M059J (cell line): ENCODE data around the gene PHF8. TPM values are rescaled to one million over a fixed set of nuclear protein-coding genes. Genes with fewer than 3 reads are reported as not detected.

Experiments used
- DNase-seq: peaks from one replicate; pipeline ENCODE4 v3.0.0-alpha.2; 2012; ENCODE audit warnings: low read depth
- total RNA-seq: library from RNA; depleted of rRNA; stranded (reverse); fragments of >200 nt; shearing (Covaris generic); gene quantifications from 2 replicates; pipeline ENCODE4 v1.2.3, GENCODE V29; 2014; rRNA removed

PHF8 gene
- total RNA-seq, 1 experiment from 2014 or later: 17.4 TPM

GRCh38 chrX:54024350-54024749, 19.9 kb downstream of the PHF8 start:
- DNase-seq: no peak

DNA sequence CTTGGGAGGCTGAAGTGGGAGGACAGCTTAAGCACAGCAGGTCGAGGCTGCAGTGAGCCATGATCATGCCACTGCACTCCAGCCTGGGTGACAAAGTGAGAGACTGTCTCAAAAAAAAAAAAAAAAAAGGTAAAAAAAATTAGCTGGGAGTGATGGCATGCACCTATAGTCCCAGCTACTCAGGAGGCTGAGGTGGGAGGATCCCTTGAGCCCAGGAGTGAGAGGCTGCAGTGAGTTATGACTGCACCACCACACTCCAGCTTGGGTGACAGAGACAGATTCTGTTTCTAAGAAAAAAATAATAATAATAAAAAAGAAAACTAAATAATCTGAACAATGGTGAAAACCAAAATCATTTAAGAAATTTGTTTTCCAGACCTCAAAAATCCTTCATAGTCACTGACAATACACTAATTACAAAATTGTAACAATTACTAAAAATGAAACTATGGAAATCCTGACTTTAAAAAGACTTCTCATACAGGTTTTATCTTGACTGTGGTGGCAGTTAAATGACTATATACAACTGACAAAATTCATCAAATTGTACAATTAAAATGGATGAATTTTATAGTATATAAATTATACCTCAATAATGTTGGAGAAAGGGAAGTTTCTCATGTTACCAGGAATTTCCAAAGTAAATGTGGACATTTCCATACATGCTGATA, 31.3 kb downstream of the PHF8 start:
- DNase-seq: no peak

GRCh38 chrX:54007682-54008081, 36.6 kb downstream of the PHF8 start:
- DNase-seq: no peak

DNA sequence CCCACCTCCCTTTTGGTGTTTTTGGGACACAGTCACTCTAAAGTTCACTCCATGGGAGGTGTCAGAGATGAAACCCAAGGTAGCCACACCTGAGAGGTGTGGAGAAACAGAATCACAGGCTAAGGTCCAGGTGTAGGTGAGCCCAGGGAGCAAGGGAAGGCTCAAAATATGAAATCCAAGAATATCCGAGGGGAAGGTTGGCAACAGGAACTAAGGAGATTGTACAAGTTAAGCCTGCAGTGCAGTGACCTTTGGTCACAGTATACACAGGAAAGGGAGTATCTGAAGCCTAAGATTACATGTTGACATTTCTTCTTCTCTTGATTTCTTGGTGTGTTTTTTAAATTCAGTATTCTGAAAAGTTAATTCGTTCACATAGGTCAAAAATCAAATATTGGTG, 46.5 kb downstream of the PHF8 start:
- no peak for DNase-seq

GRCh38 chrX:53992589-53992988, 51.7 kb downstream of the PHF8 start:
- peak; percentile 19 for DNase-seq

- no peak for DNase-seq
Measured at GRCh38 chrX:53990171-53990570, 54.1 kb downstream of the PHF8 start.

DNA sequence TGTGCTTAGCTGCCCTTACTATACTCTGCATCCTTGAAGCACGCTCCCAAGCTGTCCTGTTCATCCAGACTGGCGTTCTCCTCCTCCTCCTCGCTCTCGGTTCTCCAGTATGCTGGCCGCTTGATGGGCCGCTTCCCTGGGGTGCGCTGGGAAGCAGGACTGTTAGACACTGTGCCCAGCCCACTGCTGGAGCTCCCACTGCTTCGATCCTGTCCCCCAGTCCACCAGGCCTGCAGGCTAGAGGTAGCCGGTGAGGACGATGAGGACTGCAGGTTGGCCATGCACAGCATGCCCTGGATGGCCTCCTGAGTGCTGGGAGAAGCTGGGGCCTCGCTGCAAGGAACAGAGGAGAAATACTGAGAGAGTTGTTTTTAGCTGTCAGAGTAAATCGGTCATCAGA, 59.4 kb downstream of the PHF8 start:
- no peak for DNase-seq

GRCh38 chrX:53974529-53974928, 69.7 kb downstream of the PHF8 start:
- DNase-seq: no peak

DNA sequence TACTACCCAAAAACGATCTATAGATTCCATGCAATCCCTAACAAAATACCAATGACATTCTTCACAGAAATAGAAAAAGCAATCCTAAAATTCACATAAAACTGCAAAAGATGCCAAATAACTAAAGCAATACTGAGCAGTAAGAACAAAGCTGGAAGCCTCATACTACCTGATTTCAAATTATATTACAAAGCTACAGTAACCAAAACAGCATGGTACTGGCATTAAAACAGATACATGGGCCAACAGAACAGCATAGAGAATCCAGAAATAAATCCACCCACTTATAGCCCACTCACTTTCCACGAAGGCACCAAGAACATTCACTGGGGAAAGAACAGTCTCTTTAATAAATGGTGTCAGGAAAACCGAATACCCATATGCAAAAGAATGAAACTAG, 74.7 kb downstream of the PHF8 start:
- DNase-seq: no peak

DNA sequence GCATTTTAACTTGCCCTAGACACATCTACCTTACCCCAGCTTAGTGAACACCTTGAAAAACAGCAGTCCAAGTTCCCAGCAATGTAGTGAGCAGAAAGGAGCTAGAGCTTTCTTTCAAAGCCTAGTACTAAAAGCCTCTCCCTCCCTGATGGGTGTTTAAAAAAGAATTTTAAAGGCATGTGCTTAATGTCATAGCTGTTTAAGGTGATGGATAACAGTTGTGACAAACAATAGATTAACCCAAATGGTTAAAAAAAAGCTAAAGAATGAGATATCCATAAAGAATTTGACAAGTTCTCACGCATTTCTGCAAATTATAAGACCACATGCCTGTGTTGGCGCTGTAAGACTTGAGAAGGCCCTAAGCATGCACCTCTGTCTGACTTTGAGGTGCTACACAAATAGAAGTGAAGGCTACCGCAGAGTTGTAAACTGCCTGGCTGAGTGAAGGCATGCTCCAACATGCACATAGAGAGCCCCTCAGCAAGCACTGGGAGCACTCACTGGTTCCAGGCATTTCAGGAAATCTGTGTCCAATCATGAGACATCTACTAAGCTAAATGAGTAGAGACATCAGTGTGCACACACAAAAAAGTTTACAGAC, 94.0 kb downstream of the PHF8 start:
- no peak for DNase-seq

- no peak for DNase-seq
Measured at GRCh38 chrX:53940180-53940579, 104.1 kb downstream of the PHF8 start.

- DNase-seq: no peak
Measured at GRCh38 chrX:53939127-53939526, 105.1 kb downstream of the PHF8 start.

DNA sequence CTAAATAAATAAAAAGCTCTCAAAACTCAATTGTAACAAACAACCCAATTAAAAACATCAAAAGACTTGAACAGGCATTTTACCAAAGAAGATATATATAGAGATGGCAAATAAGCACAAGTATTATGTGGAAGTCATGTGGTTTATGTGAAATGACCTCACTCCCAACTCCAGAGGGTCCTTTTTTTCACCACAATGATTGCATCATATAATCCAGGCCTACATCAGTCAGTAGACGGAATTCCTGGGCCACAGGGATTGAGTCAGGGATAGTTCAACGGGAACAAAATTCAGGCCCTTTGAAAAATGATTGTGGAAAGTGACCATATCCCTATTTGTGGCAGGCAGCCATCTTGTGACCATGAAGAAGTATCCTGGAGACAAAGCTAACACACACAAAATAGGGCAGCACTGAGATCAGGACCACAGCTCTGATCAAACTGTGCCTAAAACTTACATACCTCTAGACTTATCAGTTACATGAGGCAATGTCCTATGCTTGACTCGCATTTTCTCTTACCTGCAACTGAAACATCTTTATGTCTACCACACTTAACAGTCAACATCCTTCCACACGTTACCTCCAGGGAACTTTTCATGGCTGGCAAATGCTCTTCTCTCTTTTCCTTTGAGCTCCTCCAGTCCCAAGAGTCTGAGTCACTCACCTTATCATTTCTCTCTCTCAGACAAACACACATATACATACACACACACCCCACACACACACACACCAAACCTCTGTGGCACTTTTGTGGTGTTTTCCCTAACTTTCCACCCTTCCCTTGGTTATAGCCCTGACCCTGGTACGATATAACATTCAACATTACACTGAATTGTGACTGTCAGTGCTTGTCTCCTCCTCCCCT, 113.5 kb downstream of the PHF8 start:
- peak; percentile 47 for DNase-seq

GRCh38 chrX:53926030-53926429, 118.2 kb downstream of the PHF8 start:
- no peak for DNase-seq

DNA sequence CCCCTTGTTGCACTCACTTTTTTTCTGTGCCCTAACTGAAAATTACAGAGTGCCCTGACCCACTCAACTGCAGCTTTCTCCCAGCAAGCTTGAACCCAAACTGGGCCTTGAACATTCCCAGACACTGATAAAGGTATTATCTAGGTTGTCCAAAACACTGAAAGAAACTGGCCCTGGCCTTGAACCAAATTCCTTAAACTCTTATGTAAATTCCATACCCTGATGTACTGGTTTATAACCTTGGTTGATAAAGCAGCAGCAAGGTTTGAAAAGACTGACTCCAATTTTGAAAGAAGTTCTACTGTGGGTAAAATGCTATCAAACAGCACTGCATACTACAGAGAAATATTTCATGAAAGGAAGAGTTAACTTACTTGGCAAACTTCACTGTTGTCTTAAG, 125.6 kb downstream of the PHF8 start:
- DNase-seq: no peak

DNA sequence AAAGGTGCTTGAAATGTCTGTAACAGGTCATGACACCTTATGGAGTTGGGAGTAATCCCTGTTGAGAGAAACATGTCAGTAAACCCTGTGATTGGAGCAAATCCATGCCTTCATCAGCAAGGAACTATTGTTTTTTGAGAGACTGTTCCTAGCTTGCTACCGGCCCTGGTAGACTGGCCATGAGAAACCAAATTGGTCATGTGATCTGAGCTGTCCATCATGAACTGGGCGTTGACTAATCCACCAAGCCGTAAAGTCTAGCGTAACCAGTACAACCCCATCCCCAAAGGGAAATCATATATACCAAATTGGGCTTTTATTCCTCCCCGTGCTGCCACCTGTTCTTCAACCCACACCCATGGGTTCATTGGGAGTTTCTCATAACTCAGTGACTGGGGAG, 143.7 kb downstream of the PHF8 start:
- DNase-seq: no peak

- DNase-seq: no peak
Measured at GRCh38 chrX:53895270-53895669, 149.0 kb downstream of the PHF8 start.

Other genes with a start within 250 kb of the PHF8 start
- gene FAM120C, start 138.8 kb upstream of the PHF8 start, total RNA-seq: 14.1 and 20.4 TPM in 2 replicates